CD4-positive, alpha-beta T cell treated with Interleukin-15 for 4 hours (primary cell): ENCODE measurements around the gene RARRES2.

Experiments used
- DNase-seq: peaks from one replicate; pipeline ENCODE4 v3.0.0-alpha.2; 2020; ENCODE audit warnings: low spot score

RARRES2 gene

DNA sequence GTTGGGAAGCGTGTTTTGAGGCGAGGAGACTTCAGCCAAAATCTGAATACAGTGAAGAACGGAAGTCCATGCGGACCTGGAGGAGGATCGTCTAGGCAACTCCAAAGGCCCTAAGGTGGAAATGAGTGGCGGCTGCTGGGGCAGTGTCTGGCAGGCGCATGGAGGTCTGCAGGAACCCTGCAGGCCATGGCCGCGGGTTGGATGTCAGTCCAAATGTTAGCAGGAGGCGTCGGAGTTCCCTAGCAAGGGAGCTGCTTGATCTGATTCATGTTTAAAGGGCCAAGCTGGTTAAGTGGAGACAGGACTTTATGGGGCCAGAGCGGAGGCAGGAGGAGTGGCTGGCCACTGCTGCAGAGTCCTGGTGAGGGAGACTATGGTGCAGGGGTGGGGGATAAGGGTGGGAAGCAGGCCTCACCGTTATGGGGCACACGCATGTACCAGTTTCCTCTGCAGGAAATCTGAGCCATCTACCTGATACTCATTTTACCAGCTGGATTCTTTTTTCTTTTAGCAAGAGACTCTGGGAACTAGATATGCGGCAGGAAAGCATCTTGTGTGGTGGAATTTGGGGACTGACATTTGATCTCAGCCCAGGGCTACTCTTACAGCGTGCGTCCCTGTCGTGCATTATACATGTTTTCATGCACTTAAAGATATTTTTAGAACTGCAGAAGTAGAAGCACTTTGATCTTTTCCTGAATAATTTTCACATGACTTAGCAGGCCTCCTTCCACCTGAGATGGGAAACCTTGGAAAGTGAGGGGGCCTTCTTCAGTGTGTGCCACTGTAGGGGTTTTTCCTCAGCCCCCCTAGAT is 20.6 kb upstream of the RARRES2 start:
- no peak for DNase-seq

DNA sequence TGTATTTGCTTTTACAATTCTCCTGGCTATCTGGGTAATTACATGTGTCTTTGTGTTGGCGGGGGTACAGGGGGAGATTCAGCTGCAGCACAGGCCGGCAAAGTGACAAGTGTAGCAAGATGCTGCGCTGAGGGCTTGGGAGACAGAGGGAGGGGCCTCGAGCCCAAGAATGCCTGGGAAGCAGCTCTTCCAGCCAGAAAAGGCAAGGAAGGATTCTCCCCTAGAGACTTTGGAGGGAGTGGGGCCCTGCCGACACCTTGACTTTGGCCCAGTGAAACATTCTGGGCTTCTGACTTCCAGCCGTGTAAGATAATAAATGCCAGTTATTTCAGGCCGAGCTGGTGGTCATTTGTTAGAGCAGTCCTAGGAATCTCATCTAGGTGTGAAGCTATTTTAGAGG is 20.0 kb upstream of the RARRES2 start:
- DNase-seq: no peak

GRCh38 chr7:150360363-150361058 is 19.1 kb upstream of the RARRES2 start:
- no peak for DNase-seq

GRCh38 chr7:150359622-150360362 is 18.4 kb upstream of the RARRES2 start:
- DNase-seq: no peak

DNA sequence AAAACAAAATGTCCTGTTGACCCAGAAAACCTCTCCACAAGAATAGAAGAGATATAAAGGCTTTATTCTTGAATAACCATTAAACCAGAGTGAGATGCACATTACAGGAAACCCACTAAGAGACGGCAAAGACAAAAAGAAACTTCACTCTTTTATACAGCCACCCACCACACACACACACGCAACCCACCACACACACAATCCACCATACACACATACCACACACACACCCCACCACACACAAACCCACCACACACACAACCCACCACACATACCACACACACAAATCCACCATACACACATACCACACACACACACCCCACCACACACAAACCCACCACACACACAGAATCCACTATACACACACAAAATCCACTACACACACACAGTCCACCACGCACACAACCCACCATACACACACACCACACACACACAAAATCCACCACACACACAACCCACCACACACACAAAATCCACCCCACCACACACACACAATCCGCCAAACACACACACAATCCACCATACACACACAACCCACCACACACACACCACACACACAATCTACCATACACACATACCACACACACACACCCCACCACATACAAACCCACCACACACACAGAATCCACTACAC is 17.7 kb upstream of the RARRES2 start:
- no peak for DNase-seq

DNA sequence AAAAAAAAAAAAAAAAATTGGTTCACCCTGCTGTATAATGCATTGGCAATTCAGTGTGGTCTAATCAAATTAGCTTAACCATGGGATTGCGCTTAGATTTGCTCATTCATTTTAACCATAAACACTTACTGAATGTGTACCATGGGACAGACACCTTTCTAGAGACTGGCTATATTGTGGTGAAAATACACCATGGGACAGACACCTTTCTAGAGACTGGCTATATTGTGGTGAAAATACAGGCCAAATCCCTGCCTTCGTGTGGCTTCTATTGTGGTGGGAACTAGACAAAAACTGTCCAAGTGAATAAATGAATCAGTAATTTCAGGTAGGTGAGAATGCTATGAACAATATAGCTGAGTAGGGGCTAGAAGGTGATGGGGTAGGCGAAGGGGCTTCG is 17.0 kb upstream of the RARRES2 start:
- DNase-seq: no peak

DNA sequence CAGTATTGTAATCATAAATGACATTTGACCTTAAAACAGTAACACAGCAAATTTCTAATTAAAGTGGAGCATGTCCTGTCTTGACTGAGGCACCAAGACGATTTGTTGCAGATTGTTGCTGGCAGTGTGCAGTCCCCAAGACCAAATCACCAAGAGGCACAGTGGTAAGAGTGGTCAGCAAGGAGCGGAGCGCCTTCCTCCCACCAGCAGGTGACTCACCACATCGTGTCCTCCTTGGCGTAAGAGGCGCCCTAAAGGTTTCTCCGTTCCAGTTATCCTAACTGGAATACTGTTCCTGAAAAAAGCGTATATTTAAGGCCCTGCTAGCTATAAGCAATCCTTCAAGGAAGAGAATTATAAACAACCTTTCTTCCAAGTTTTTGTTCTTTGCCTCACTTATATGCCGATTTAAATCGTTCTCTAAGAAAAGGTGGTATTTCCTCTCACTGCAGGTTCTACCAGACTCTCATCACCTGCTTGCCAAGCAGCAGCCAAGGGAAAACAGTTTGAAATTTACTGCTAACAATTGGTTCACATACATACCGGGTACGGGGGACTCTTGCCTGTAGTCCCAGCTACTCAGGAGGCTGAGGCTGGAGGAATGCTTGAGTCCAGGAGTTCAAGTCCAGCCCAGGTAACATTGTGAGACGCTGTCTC is 16.5 kb upstream of the RARRES2 start:
- DNase-seq: no peak

DNA sequence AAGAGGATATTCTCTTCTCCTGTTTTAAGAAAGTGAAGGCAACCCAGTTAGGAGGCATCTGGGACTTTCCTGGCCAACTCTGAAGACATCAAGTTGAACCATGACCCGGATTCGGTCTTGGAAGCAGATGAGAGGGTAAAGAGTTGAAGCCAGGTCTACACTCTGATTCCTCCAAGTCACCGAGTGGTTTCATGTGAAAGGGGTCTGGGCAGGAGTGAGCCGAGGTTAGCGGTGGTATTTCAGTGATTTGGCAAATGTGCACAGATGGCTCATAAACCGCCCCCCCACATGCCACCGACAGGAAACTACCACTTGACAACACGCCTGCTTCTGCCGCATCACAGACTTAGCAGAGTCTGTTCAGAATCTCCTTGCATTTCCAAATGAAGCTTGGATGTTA is 15.8 kb upstream of the RARRES2 start:
- DNase-seq: peak; percentile 81

GRCh38 chr7:150356265-150356897 is 15.0 kb upstream of the RARRES2 start:
- peak; percentile 53 for DNase-seq

GRCh38 chr7:150355666-150356059 is 14.2 kb upstream of the RARRES2 start:
- no peak for DNase-seq

GRCh38 chr7:150351587-150352194 is 10.3 kb upstream of the RARRES2 start:
- DNase-seq: no peak

- no peak for DNase-seq
Measured at GRCh38 chr7:150346922-150347321, 5.5 kb upstream of the RARRES2 start.

GRCh38 chr7:150345012-150345411 is 3.6 kb upstream of the RARRES2 start:
- DNase-seq: no peak

GRCh38 chr7:150344299-150344698 is 2.9 kb upstream of the RARRES2 start:
- DNase-seq: no peak

DNA sequence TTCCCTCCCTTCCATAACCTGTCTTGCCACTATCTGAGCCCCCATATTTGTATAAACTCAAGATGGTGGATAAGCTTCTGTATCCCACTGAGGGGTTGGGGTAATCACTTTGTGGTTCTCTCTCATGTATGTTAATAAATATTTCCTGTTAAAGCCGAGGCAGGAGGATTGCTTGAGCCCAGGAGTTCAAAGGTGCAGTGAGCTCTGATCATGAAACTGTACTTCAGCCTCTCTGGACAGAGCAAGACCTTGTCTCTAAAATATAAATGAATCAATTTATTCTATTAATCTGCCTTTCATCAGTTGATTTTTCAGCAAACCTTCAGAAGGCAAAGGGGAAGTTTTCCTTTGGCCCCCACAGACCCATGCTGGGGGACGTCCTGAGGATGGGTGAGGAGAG is 1.8 kb upstream of the RARRES2 start:
- DNase-seq: no peak

DNA sequence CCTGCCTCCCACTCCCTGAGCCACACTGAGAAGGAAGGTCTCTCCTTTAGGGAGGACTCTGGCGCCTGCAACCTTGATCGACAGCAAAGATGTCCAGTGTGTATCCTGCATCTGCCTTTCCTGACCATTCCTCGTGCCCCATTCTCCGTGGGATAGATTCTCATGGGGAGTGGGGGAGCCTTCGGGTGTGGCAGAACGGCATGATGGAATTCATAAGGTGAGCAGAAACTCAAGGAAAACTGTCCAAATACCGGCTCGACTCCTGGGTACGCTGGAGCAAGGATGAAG is 636 bp upstream of the RARRES2 start:
- DNase-seq: no peak

- DNase-seq: no peak
Measured at GRCh38 chr7:150340875-150341262, 560 bp downstream of the RARRES2 start.

- DNase-seq: no peak
Measured at GRCh38 chr7:150340024-150340749, 1.2 kb downstream of the RARRES2 start.

- no peak for DNase-seq
Measured at GRCh38 chr7:150339409-150339809, 2.0 kb downstream of the RARRES2 start.

- no peak for DNase-seq
Measured at GRCh38 chr7:150338166-150338829, 3.1 kb downstream of the RARRES2 start.
